Neuronal stem cell (in vitro differentiated cells): ENCODE data around the gene NELFE.
"Not testable (repeated sequence)": the region's sequence is repeated elsewhere in the genome, so short reads cannot be mapped to it uniquely, and the experiment has no call there.

ENCODE experiments used
- DNase-seq: peaks from one replicate; pipeline ENCODE4 v3.0.0-alpha.2; 2013; ENCODE audit warnings: low spot score
- H2AFZ ChIP-seq: one replicate; pipeline ENCODE4 v1.6.1; 2013; ENCODE audit warnings: mild to moderate bottlenecking, low read length, inconsistent platforms
- H2AK5ac ChIP-seq: 2 replicates; pipeline ENCODE4 v1.6.1; 2013; ENCODE audit warnings: low read depth, mild to moderate bottlenecking, inconsistent platforms, low read length, moderate library complexity, mixed read lengths
- H2BK120ac ChIP-seq: 2 replicates; pipeline ENCODE4 v1.6.1; 2013; ENCODE audit warnings: low read depth, mild to moderate bottlenecking, inconsistent platforms, low read length, moderate library complexity, mixed read lengths
- H2BK12ac ChIP-seq: one replicate; pipeline ENCODE4 v1.6.1; 2013; ENCODE audit warnings: low read length, inconsistent platforms
- H2BK15ac ChIP-seq: 2 replicates; pipeline ENCODE4 v1.6.1; 2013; ENCODE audit warnings: mild to moderate bottlenecking, low read length, inconsistent platforms, mixed read lengths
- H2BK5ac ChIP-seq: one replicate; pipeline ENCODE4 v1.6.1; 2013; ENCODE audit warnings: inconsistent platforms, mild to moderate bottlenecking, low read length, moderate library complexity
- H3K14ac ChIP-seq: one replicate; pipeline ENCODE4 v1.6.1; 2013; ENCODE audit warnings: low read length, inconsistent platforms
- H3K18ac ChIP-seq: 2 replicates; pipeline ENCODE4 v1.6.1; 2013; ENCODE audit warnings: low read length, inconsistent platforms
- H3K23ac ChIP-seq: 2 replicates; pipeline ENCODE4 v1.6.1; 2013; ENCODE audit warnings: low read depth, mild to moderate bottlenecking, mixed read lengths, low read length, inconsistent platforms; ENCODE audit not compliant: poor library complexity
- H3K27ac ChIP-seq: replicated peaks from 3 replicates; pipeline ENCODE4 v1.5.1; 2013; ENCODE audit warnings: low read length, inconsistent platforms
- H3K27me3 ChIP-seq, 3 experiments: 2 replicates each; pipeline ENCODE4 v1.6.1; 2013; ENCODE audit warnings: low read length in 3 of 3, mild to moderate bottlenecking in 2 of 3, inconsistent platforms in 1 of 3, low read depth in 1 of 3, mixed read lengths in 1 of 3, moderate library complexity in 1 of 3; ENCODE audit not compliant: control insufficient read depth in 3 of 3, insufficient read depth in 3 of 3
- H3K36me3 ChIP-seq, 2 donors: replicated peaks in 1 of 2; 2 replicates each; pipeline ENCODE4 v1.6.1; 2013; ENCODE audit warnings: low read length in 2 of 2; ENCODE audit not compliant: control insufficient read depth in 2 of 2, insufficient read depth in 2 of 2
- H3K4ac ChIP-seq: 2 replicates; pipeline ENCODE4 v1.6.1; 2013; ENCODE audit warnings: inconsistent platforms, mild to moderate bottlenecking, low read length, moderate library complexity
- H3K4me1 ChIP-seq, 2 donors: 1 replicate in 1 of 2; 2 replicates in 1 of 2; pipeline ENCODE4 v1.6.1; 2013; ENCODE audit warnings: low read length in 2 of 2, low read depth in 1 of 2; ENCODE audit not compliant: control insufficient read depth in 2 of 2, insufficient read depth in 1 of 2
- H3K4me2 ChIP-seq: one replicate; pipeline ENCODE4 v1.6.1; 2013; ENCODE audit warnings: mild to moderate bottlenecking, low read length, inconsistent platforms; ENCODE audit not compliant: insufficient read depth, poor library complexity, severe bottlenecking
- H3K4me3 ChIP-seq, 2 donors: 2 replicates each; pipeline ENCODE4 v1.5.1; 2013; ENCODE audit warnings: low read length in 2 of 2, mild to moderate bottlenecking in 2 of 2, inconsistent platforms in 1 of 2, moderate library complexity in 1 of 2
- H3K79me1 ChIP-seq: one replicate; pipeline ENCODE4 v1.6.1; 2013; ENCODE audit warnings: low read depth, mild to moderate bottlenecking, inconsistent platforms, low read length, moderate library complexity
- H3K9ac ChIP-seq: one replicate; pipeline ENCODE4 v1.6.1; 2013; ENCODE audit warnings: mild to moderate bottlenecking, low read depth, low read length, inconsistent platforms; ENCODE audit not compliant: poor library complexity
- H3K9me3 ChIP-seq, 2 donors: replicated peaks in 1 of 2; 2 replicates each; pipeline versions ENCODE3 to v1.6.1; 2013; ENCODE audit warnings: low read length in 2 of 2, mild to moderate bottlenecking in 2 of 2, inconsistent platforms in 1 of 2, low read depth in 1 of 2, mixed read lengths in 1 of 2, moderate library complexity in 1 of 2; ENCODE audit not compliant: control insufficient read depth in 2 of 2, insufficient read depth in 1 of 2
- H4K8ac ChIP-seq: one replicate; pipeline ENCODE4 v1.6.1; 2013; ENCODE audit warnings: low read depth, mild to moderate bottlenecking, inconsistent platforms, low read length, moderate library complexity
- H4K91ac ChIP-seq: one replicate; pipeline ENCODE4 v1.6.1; 2013; ENCODE audit warnings: low read length, low read depth, mild to moderate bottlenecking, inconsistent platforms; ENCODE audit not compliant: poor library complexity
- WGBS, 2 donors: extraction: QIAGEN DNeasy Blood & Tissue Kit; methylation state at CpG; one replicate each; pipeline ENCODE4 v1.1.7; 2013; ENCODE audit warnings: missing lambda C conversion rate in 2 of 2, mixed read lengths in 1 of 2; ENCODE audit not compliant: insufficient read length in 2 of 2, insufficient replicate concordance in 1 of 2; ENCODE audit errors: extremely low coverage in 2 of 2; 5-methylcytosine and 5-hydroxymethylcytosine counted together

NELFE gene

DNA sequence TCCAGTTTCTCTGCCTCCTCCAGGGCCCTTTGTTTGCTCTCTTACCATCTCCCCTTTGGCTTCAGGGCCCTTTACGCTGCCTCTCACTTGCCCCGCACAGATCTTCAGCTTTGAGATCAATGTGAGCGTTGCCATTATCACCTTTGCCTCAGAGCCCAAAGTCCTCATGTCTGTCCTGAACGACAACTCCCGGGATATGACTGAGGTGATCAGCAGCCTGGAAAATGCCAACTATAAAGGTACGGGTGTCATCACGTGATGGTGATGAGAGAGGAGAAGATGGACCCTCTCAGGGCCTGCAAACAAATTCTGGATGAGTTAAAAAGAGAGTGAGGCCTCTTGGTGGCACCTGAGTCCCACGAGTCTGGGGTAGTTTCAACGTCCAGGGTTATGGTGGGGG lies 22.9 kb downstream of the NELFE start:
- WGBS, 2 donors: no CpG with 5 or more reads among the region's 9 CpGs

DNA sequence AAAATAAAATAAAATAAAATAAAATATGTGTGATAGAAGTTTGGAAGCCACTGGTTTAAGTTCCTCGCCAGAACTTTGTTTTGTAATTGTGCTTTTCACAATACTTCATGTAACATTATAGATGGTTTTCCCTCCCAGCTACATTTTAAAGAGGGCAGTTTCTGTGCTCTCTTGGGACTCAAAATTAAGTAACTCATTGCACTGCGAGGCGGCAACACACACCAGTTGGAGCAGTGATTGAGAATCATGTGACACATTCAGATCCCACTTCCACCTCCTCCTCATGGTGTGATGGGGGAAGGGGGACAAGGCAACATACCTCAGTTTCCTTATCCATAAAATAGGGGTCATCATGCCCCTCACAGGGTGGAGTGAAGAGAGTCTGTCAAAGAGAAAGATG lies 23.8 kb downstream of the NELFE start:
- Histone ChIP-seq H3K18ac (no peak overlapping the region), H2AK5ac (no peak overlapping the region), H4K91ac (no peak overlapping the region), H3K4ac (no peak overlapping the region), H3K9me3 (peaks cover 0 to 6% of the 10 kb centered on the region in 2 donors), H2BK5ac (no peak overlapping the region), H3K27me3 (peaks cover 0 to 7% (median 0%) of the 10 kb centered on the region in 3 experiments), H3K36me3 (no peaks in the 10 kb centered on the region), H3K9ac (no peak overlapping the region), H2AFZ (no peak overlapping the region), H3K4me2 (no peak overlapping the region), H3K23ac (no peak overlapping the region), H2BK120ac (no peak overlapping the region), H3K79me1 (no peaks in the 10 kb centered on the region), H4K8ac (no peak overlapping the region), H2BK15ac (no peak overlapping the region), H3K4me1 (no peaks in the 10 kb centered on the region), H3K4me3 (no peak overlapping the region), H3K14ac (no peak overlapping the region), H2BK12ac (no peak overlapping the region), H3K27ac (no peak overlapping the region)
- no CpG with 5 or more reads among the region's 3 CpGs for WGBS, 2 donors
- DNase-seq: no peak

More for the DNA sequence above, 22.9 kb downstream of the NELFE start:
- Histone ChIP-seq H2BK120ac (no peak overlapping the region), H2BK12ac (no peak overlapping the region), H3K23ac (peak overlapping the region; percentile 3), H4K8ac (peak overlapping the region; percentile 43), H3K36me3 (no peaks in the 10 kb centered on the region), H3K18ac (no peak overlapping the region), H3K4me2 (no peak overlapping the region), H3K27me3 (peaks cover 0 to 10% (median 0%) of the 10 kb centered on the region in 3 experiments), H3K4me1 (peaks cover 0 to 3% of the 10 kb centered on the region in 2 donors), H2AFZ (no peak overlapping the region), H2BK15ac (no peak overlapping the region), H3K4me3 (no peak overlapping the region), H3K4ac (no peak overlapping the region), H4K91ac (no peak overlapping the region), H2BK5ac (peak overlapping the region; percentile 39), H2AK5ac (no peak overlapping the region), H3K79me1 (no peaks in the 10 kb centered on the region), H3K9me3 (peaks cover 0 to 4% of the 10 kb centered on the region in 2 donors), H3K27ac (no peak overlapping the region), H3K14ac (no peak overlapping the region), H3K9ac (no peak overlapping the region)
- no peak for DNase-seq

DNA sequence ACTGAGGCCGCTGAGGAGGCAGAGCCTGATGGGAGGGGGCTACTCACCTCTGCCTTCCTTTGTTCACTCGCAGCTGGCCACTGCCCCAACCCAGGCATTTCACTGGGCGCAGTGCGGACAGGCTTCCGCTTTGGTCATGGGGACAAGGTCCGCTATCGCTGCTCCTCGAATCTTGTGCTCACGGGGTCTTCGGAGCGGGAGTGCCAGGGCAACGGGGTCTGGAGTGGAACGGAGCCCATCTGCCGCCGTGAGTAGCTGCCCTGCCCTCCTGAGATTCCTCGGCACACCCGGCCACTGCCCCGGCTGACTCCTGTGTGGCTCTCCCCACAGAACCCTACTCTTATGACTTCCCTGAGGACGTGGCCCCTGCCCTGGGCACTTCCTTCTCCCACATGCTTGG lies 25.2 kb downstream of the NELFE start:
- Histone ChIP-seq H2AFZ (no peak overlapping the region), H2BK5ac (no peak overlapping the region), H3K23ac (peak overlapping the region; percentile 65), H4K91ac (no peak overlapping the region), H2BK15ac (no peak overlapping the region), H2BK12ac (no peak overlapping the region), H2AK5ac (no peak overlapping the region), H3K14ac (no peak overlapping the region), H3K9me3 (peaks cover 0 to 6% of the 10 kb centered on the region in 2 donors), H2BK120ac (no peak overlapping the region), H3K36me3 (no peaks in the 10 kb centered on the region), H3K27ac (no peak overlapping the region), H3K79me1 (no peaks in the 10 kb centered on the region), H3K4me2 (no peak overlapping the region), H4K8ac (no peak overlapping the region), H3K4me1 (no peaks in the 10 kb centered on the region), H3K27me3 (peaks cover 0 to 7% (median 0%) of the 10 kb centered on the region in 3 experiments), H3K9ac (no peak overlapping the region), H3K4me3 (peak overlapping the region in 1 of 2 donors; percentile 29), H3K18ac (no peak overlapping the region), H3K4ac (no peak overlapping the region)
- no CpG with 5 or more reads among the region's 19 CpGs for WGBS, 2 donors
- no peak for DNase-seq

DNA sequence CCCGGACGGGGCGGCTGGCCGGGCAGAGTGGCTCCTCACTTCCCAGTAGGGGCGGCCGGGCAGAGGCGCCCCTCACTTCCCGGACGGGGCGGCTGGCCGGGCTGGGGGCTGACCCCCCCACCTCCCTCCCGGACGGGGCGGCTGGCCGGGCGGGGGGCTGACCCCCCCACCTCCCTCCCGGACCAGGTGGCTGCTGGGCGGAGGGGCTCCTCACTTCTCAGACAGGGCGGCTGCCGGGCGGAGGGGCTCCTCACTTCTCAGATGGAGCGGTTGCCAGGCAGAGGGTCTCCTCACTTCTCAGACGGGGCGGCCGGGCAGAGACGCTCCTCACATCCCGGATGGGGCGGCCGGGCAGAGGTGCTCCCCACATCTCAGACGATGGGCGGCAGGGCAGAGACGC lies 26.6 kb downstream of the NELFE start:
- H3K4ac ChIP-seq, H3K23ac ChIP-seq, H3K9me3 ChIP-seq, H4K8ac ChIP-seq, H3K36me3 ChIP-seq, H4K91ac ChIP-seq, H3K4me3 ChIP-seq, H2AFZ ChIP-seq, H3K4me2 ChIP-seq, H2AK5ac ChIP-seq, H3K14ac ChIP-seq, H2BK120ac ChIP-seq, H3K4me1 ChIP-seq, H3K9ac ChIP-seq, H2BK15ac ChIP-seq, H3K27me3 ChIP-seq, H3K79me1 ChIP-seq, H2BK12ac ChIP-seq, H2BK5ac ChIP-seq, DNase-seq, H3K27ac ChIP-seq, H3K18ac ChIP-seq: not testable (repeated sequence)
- no CpG with 5 or more reads among the region's 32 CpGs for WGBS, 2 donors
